Stimulated activated naive CD8-positive, alpha-beta T cell treated with anti-CD3 and anti-CD28 coated beads, Interleukin-15, Interleukin-2, amounts not matched to agents 100 ng/mL and 50 ng/mL, for 24 hours (primary cell): ENCODE measurements around the gene SGIP1.
"Not testable (repeated sequence)": the region's sequence is repeated elsewhere in the genome, so short reads cannot be mapped to it uniquely, and the experiment has no call there.

Source experiments
- H3K27ac Mint-ChIP-seq: one replicate; pipeline ENCODE4 v1.8.0; 2021; ENCODE audit warnings: mild to moderate bottlenecking, mixed read lengths
- H3K27me3 Mint-ChIP-seq: one replicate; pipeline ENCODE4 v1.8.0; 2021; ENCODE audit warnings: mixed read lengths
- H3K36me3 Mint-ChIP-seq: one replicate; pipeline ENCODE4 v1.8.0; 2021; ENCODE audit warnings: low read depth, mixed read lengths
- H3K4me1 Mint-ChIP-seq: one replicate; pipeline ENCODE4 v1.8.0; 2021; ENCODE audit warnings: low read depth, mixed read lengths
- H3K4me3 Mint-ChIP-seq: one replicate; pipeline ENCODE4 v1.8.0; 2021; ENCODE audit warnings: mild to moderate bottlenecking, mixed read lengths
- H3K9me3 Mint-ChIP-seq: one replicate; pipeline ENCODE4 v1.8.0; 2021; ENCODE audit warnings: mixed read lengths

The SGIP1 gene

GRCh38 chr1:66725885-66726665 lies 192.1 kb downstream of the SGIP1 start:
- Mint-ChIP-seq H3K27me3 (peaks cover 9% of the 10 kb centered on the region), H3K27ac (no peak overlapping the region), H3K4me3 (no peak overlapping the region), H3K4me1 (peaks cover 10% of the 10 kb centered on the region), H3K36me3 (peaks cover 3% of the 10 kb centered on the region), H3K9me3 (no peaks in the 10 kb centered on the region)

DNA sequence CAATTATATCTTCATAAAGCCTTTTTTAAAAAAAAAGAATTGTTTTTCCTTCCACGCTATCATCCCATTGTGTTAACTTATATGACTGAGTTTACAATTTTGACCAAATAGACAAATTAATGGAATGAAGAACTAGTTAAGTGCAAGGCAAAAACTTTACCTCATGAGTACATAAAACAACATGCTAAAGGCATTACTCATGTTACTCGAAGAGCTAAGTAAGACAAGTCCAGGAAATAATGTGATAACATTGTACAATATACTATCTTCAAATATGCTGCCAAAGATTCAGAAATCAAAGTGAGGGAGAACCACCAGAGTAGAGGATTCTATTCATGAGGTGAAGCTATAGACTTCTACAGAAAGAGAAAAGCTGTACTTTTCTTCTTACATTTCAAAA lies 194.1 kb downstream of the SGIP1 start:
- H3K9me3 Mint-ChIP-seq = no peaks in the 10 kb centered on the region
- peaks cover 20% of the 10 kb centered on the region for H3K4me1 Mint-ChIP-seq
- no peak overlapping the region for H3K4me3 Mint-ChIP-seq
- H3K27ac Mint-ChIP-seq = no peak overlapping the region
- H3K36me3 Mint-ChIP-seq = peaks cover 3% of the 10 kb centered on the region
- H3K27me3 Mint-ChIP-seq = peaks cover 9% of the 10 kb centered on the region

- not testable (repeated sequence) for H3K27me3 Mint-ChIP-seq, H3K9me3 Mint-ChIP-seq, H3K36me3 Mint-ChIP-seq, H3K27ac Mint-ChIP-seq, H3K4me3 Mint-ChIP-seq
- peaks cover 20% of the 10 kb centered on the region for H3K4me1 Mint-ChIP-seq
Observed at GRCh38 chr1:66728716-66729115, 194.8 kb downstream of the SGIP1 start.

DNA sequence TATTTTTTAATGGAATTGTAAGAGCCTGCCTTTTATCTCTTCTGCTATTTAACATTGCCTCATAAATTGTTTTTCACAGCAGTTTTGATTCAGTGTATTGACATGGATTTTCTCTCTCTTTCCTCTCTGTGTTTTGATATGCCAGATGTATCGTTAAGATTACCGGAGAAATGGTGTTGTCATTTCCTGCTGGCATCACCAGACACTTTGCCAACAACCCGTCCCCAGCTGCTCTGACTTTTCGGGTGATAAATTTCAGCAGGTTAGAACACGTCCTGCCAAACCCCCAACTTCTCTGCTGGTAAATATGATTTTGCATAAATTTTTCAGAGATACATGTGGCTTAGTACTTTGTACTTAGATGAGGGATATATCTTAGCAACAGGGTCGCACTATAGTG lies 195.2 kb downstream of the SGIP1 start:
- no peak overlapping the region for H3K27ac Mint-ChIP-seq
- no peak overlapping the region for H3K4me3 Mint-ChIP-seq
- H3K36me3 Mint-ChIP-seq = peaks cover 3% of the 10 kb centered on the region
- H3K9me3 Mint-ChIP-seq = no peaks in the 10 kb centered on the region
- peaks cover 20% of the 10 kb centered on the region for H3K4me1 Mint-ChIP-seq
- peaks cover 9% of the 10 kb centered on the region for H3K27me3 Mint-ChIP-seq

DNA sequence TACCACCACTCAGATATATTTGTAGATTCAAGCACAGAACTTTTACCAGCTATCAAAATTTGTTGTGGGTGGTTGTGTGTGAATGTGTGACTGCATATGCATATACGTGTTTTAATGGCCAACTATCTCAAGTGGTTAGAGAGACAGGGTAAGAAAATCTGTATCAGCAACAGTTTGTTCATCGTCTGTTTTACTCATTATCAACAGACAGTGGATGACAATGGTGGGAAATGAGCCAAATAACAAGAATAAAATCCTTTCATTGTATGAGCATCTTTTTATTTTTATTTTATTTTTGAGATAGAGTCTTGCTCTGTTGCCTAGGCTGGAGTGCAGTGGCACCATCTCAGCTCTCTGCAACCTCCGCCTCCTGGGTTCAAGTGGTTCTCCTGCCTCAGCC lies 195.6 kb downstream of the SGIP1 start:
- Mint-ChIP-seq H3K36me3 (peaks cover 3% of the 10 kb centered on the region), H3K27ac (no peak overlapping the region), H3K9me3 (no peaks in the 10 kb centered on the region), H3K4me1 (peaks cover 20% of the 10 kb centered on the region), H3K27me3 (peaks cover 7% of the 10 kb centered on the region), H3K4me3 (no peak overlapping the region)

DNA sequence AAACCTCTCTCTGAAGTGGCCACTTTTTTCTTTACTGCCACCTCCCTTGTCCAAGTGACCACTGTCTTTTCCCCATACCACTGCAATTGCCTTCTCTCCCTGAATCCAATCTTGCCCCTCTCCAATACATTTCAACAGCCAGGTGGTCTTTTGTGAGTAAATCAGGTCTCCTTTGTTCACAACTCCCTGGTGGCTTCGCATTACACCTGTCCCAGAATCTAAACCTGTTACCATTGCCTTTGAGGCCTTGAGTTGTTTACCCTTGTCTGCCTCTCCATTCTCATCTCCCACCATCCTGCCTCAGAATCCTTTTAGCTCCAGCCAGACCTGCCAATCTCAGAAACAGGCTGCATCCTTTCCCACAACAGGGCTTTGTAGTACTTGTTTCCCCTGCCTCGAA lies 196.5 kb downstream of the SGIP1 start:
- H3K27ac Mint-ChIP-seq = no peak overlapping the region
- peaks cover 3% of the 10 kb centered on the region for H3K36me3 Mint-ChIP-seq
- no peaks in the 10 kb centered on the region for H3K9me3 Mint-ChIP-seq
- H3K27me3 Mint-ChIP-seq = peaks cover 5% of the 10 kb centered on the region
- peaks cover 20% of the 10 kb centered on the region for H3K4me1 Mint-ChIP-seq
- no peak overlapping the region for H3K4me3 Mint-ChIP-seq

- Mint-ChIP-seq H3K4me3 (no peak overlapping the region), H3K9me3 (no peaks in the 10 kb centered on the region), H3K4me1 (peaks cover 20% of the 10 kb centered on the region), H3K36me3 (peaks cover 3% of the 10 kb centered on the region), H3K27me3 (peaks cover 2% of the 10 kb centered on the region), H3K27ac (no peak overlapping the region)
Observed at GRCh38 chr1:66731170-66731865, 197.4 kb downstream of the SGIP1 start.

DNA sequence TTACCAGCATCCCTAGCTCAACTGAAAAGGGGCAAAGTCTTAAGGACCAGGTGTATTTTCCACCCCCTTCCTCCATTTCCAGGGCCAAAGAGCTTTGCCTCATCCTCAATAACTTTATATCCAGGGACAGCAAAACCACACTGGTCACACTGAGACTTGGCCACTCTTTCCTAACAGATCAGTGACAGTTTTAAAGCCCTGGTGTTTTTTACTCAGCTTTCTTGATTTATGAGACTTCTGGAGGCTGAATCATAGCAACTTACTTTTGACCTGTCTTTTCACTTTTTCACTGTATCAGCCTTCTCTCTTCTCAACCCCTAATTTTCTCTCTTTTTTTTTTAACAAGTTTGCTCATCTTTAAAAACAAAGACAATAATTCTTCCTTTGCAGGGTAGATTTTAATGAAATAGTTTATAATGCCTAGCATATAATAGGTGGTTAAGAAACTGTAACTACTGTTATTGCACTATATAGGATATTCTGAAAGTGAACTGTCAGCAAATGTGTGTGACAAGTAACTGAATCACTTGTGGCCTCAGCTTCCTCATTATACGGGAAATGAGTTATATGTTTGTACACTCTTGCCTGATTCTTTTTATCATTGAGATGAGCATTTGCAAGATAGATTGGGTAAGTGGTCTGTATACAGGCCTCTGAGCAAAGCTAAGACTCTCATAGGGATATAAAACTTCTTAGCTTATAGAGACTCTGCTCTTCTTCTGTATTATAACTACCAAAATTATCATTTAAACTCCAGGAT lies 198.6 kb downstream of the SGIP1 start:
- H3K9me3 Mint-ChIP-seq = no peaks in the 10 kb centered on the region
- H3K27me3 Mint-ChIP-seq = no peaks in the 10 kb centered on the region
- H3K27ac Mint-ChIP-seq = no peak overlapping the region
- H3K36me3 Mint-ChIP-seq = peaks cover 3% of the 10 kb centered on the region
- H3K4me3 Mint-ChIP-seq = no peak overlapping the region
- H3K4me1 Mint-ChIP-seq = peaks cover 20% of the 10 kb centered on the region

- Mint-ChIP-seq H3K4me1 (peaks cover 20% of the 10 kb centered on the region), H3K4me3 (no peak overlapping the region), H3K9me3 (no peaks in the 10 kb centered on the region), H3K27ac (no peak overlapping the region), H3K27me3 (no peaks in the 10 kb centered on the region), H3K36me3 (peaks cover 3% of the 10 kb centered on the region)
Observed at GRCh38 chr1:66733348-66734017, 199.5 kb downstream of the SGIP1 start.

- peaks cover 16% of the 10 kb centered on the region for H3K4me1 Mint-ChIP-seq
- not testable (repeated sequence) for H3K4me3 Mint-ChIP-seq, H3K27ac Mint-ChIP-seq, H3K27me3 Mint-ChIP-seq, H3K9me3 Mint-ChIP-seq, H3K36me3 Mint-ChIP-seq
Observed at GRCh38 chr1:66734531-66734930, 200.6 kb downstream of the SGIP1 start.

GRCh38 chr1:66737836-66738235 lies 203.9 kb downstream of the SGIP1 start:
- no peak overlapping the region for H3K4me3 Mint-ChIP-seq
- no peaks in the 10 kb centered on the region for H3K27me3 Mint-ChIP-seq
- no peaks in the 10 kb centered on the region for H3K9me3 Mint-ChIP-seq
- H3K27ac Mint-ChIP-seq = no peak overlapping the region
- H3K36me3 Mint-ChIP-seq = no peaks in the 10 kb centered on the region
- peaks cover 9% of the 10 kb centered on the region for H3K4me1 Mint-ChIP-seq

DNA sequence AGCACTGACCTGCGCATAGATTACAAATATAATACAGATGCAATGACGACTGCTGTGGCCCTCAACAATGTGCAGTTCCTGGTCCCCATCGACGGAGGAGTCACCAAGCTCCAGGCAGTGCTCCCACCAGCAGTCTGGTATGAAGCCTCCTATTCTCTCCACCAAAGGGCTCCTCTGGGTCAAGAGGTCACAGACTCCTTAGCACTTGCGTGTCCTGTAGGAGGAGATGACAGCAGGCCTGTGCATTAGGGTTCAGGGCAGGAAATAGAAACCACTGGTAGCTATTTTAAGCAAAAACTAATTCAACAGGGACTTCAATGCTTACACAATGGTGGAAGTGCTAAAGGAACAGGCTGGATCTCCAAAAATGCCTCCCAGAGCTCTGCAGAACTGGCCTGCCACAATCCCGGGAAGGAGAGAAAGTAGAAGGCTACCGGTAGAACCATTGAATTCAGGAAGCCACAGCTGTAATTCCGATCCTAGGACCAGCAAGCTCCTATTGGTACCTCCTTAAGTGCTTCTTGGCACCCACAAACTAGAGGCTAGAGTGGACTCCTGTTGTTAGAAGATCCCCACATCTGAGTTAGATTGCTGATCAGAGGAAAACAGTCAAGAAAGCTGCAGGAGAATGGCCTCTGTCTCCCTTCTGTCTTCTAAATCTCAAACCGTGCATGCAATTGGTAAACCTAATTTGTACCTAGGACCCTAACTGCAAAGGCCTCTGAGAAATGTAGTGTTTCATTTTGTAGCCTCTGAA lies 205.6 kb downstream of the SGIP1 start:
- Mint-ChIP-seq H3K36me3 (no peaks in the 10 kb centered on the region), H3K27ac (peak overlapping the region; percentile 12), H3K4me1 (peaks cover 7% of the 10 kb centered on the region), H3K4me3 (no peak overlapping the region), H3K9me3 (no peaks in the 10 kb centered on the region), H3K27me3 (no peaks in the 10 kb centered on the region)

- Mint-ChIP-seq H3K4me3 (no peak overlapping the region), H3K36me3 (no peaks in the 10 kb centered on the region), H3K9me3 (no peaks in the 10 kb centered on the region), H3K4me1 (no peaks in the 10 kb centered on the region), H3K27me3 (peaks cover 40% of the 10 kb centered on the region), H3K27ac (no peak overlapping the region)
Observed at GRCh38 chr1:66745451-66745850, 211.5 kb downstream of the SGIP1 start.

GRCh38 chr1:66747501-66747900 lies 213.5 kb downstream of the SGIP1 start:
- Mint-ChIP-seq H3K9me3 (no peaks in the 10 kb centered on the region), H3K27ac (no peak overlapping the region), H3K4me1 (peaks cover 7% of the 10 kb centered on the region), H3K4me3 (no peak overlapping the region), H3K36me3 (no peaks in the 10 kb centered on the region), H3K27me3 (peaks cover 60% of the 10 kb centered on the region)
